Stimulated activated CD4-positive, alpha-beta T cell treated with anti-CD3 and anti-CD28 coated beads, Interleukin-1b, Interleukin-23, amount 100 ng/mL, for 1 hour (primary cell): Measurements from ENCODE around the gene NTM.

Experiments used
- DNase-seq, 2 donors: peaks; one replicate each; pipeline ENCODE4 v3.0.0-alpha.2; 2020; ENCODE audit warnings: low read depth in 2 of 2

NTM gene

GRCh38 chr11:131823772-131824171 is 453.4 kb downstream of the NTM start:
- DNase-seq: no peak

- no peak for DNase-seq
Measured at GRCh38 chr11:131824771-131825170, 454.4 kb downstream of the NTM start.

- DNase-seq: no peak
Measured at GRCh38 chr11:131827430-131827829, 457.0 kb downstream of the NTM start.

GRCh38 chr11:131829725-131830124 is 459.3 kb downstream of the NTM start:
- DNase-seq: no peak

- no peak for DNase-seq
Measured at GRCh38 chr11:131832079-131832478, 461.7 kb downstream of the NTM start.

- DNase-seq: no peak
Measured at GRCh38 chr11:131833366-131833765, 463.0 kb downstream of the NTM start.

- no peak for DNase-seq
Measured at GRCh38 chr11:131837562-131837961, 467.1 kb downstream of the NTM start.

GRCh38 chr11:131838016-131838415 is 467.6 kb downstream of the NTM start:
- no peak for DNase-seq

- no peak for DNase-seq
Measured at GRCh38 chr11:131839326-131839725, 468.9 kb downstream of the NTM start.

GRCh38 chr11:131840545-131840944 is 470.1 kb downstream of the NTM start:
- DNase-seq: no peak

- DNase-seq: no peak
Measured at GRCh38 chr11:131841028-131841427, 470.6 kb downstream of the NTM start.

GRCh38 chr11:131841925-131842635 is 471.7 kb downstream of the NTM start:
- DNase-seq: no peak

- no peak for DNase-seq
Measured at GRCh38 chr11:131845255-131845654, 474.8 kb downstream of the NTM start.

- DNase-seq: no peak
Measured at GRCh38 chr11:131849485-131849884, 479.1 kb downstream of the NTM start.

- no peak for DNase-seq
Measured at GRCh38 chr11:131850507-131850906, 480.1 kb downstream of the NTM start.

GRCh38 chr11:131851964-131852755 is 481.7 kb downstream of the NTM start:
- no peak for DNase-seq

- DNase-seq: no peak
Measured at GRCh38 chr11:131852757-131853156, 482.3 kb downstream of the NTM start.

- no peak for DNase-seq
Measured at GRCh38 chr11:131854391-131854790, 484.0 kb downstream of the NTM start.

GRCh38 chr11:131855320-131855719 is 484.9 kb downstream of the NTM start:
- DNase-seq: no peak

GRCh38 chr11:131857246-131857645 is 486.8 kb downstream of the NTM start:
- DNase-seq: no peak

GRCh38 chr11:131858505-131858904 is 488.1 kb downstream of the NTM start:
- no peak for DNase-seq

- DNase-seq: no peak
Measured at GRCh38 chr11:131859538-131860210, 489.3 kb downstream of the NTM start.

GRCh38 chr11:131864228-131864627 is 493.8 kb downstream of the NTM start:
- no peak for DNase-seq
